D721Med (cell line): ENCODE results near the gene RETREG2.

Experiments
- DNase-seq: peaks from one replicate; pipeline ENCODE4 v3.0.0; 2011; ENCODE audit warnings: low spot score; ENCODE audit not compliant: insufficient read length
- FAIRE-seq: peaks from 2 replicates; lab custom pipeline; 2011; peaks lifted over from hg19 to GRCh38; lab: Jason Lieb, UNC
- TF ChIP-seq, protein P1 (sequence below): IDR thresholded peaks from 2 replicates; pipeline ENCODE4 v1.5.1; 2012; ENCODE audit warnings: mild to moderate bottlenecking, control low read depth; ENCODE audit not compliant: insufficient read depth; ENCODE audit errors: missing control alignments

RETREG2 gene

DNA sequence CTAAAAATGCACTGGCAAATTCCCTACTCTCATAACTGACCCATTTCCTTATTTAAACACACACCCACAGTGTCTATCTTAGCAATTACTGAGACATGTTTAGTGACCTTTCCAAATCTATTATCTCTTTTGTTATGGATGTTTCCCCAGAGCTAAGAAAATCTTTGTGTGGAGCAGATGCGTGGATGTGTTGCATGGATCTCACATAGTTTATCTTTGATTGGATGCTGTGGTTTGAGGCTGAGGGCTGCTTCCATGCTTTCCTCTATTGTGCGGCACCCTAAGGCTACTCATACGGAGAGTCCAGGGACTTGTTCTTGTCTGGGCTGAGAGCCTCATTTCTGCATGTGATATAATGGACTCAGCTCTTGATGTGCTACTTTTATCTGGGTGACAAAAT is 56.3 kb downstream of the RETREG2 start:
- TF ChIP-seq, protein P1, sequence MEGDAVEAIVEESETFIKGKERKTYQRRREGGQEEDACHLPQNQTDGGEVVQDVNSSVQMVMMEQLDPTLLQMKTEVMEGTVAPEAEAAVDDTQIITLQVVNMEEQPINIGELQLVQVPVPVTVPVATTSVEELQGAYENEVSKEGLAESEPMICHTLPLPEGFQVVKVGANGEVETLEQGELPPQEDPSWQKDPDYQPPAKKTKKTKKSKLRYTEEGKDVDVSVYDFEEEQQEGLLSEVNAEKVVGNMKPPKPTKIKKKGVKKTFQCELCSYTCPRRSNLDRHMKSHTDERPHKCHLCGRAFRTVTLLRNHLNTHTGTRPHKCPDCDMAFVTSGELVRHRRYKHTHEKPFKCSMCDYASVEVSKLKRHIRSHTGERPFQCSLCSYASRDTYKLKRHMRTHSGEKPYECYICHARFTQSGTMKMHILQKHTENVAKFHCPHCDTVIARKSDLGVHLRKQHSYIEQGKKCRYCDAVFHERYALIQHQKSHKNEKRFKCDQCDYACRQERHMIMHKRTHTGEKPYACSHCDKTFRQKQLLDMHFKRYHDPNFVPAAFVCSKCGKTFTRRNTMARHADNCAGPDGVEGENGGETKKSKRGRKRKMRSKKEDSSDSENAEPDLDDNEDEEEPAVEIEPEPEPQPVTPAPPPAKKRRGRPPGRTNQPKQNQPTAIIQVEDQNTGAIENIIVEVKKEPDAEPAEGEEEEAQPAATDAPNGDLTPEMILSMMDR = no peak
- no peak for DNase-seq
- FAIRE-seq = no peak
